NCI-H524 treated with DMSO at 0.1 percent for 48 hours (cell line): ENCODE results near the gene GRIK5.

ENCODE experiments used
- DNase-seq: peaks from one replicate; lab custom pipeline; 2025; lab: John Stamatoyannopoulos, UW

The GRIK5 gene

DNA sequence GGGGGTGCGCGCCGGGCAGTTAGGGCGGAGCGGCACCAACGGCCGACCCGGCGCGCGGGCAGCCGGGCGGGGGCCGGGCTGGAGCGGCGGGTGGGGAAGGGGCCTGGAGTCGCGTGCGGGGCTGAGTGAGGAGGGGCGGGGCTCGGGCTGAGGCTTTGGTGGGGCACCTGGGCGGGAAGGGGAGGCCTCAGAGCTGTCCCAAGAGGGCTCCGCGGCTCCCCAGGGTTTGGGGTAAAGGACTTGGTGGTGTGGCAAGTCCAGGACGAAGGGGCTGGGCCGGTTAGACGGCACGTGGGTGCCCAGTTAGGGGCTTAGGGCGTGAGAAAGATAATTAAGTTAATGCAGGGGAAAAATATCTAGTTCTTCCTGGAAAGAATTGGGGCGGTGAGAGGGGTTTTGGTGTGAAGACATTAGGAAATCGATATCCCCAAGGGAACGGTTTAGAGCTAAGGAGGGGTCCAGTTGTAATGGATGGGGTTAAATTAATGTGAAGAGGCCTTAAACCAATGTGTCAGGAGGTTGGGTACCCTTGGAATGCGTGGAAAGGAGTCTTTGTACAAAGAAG, 6.5 kb upstream of the GRIK5 start:
- peak; percentile 16 for DNase-seq

DNA sequence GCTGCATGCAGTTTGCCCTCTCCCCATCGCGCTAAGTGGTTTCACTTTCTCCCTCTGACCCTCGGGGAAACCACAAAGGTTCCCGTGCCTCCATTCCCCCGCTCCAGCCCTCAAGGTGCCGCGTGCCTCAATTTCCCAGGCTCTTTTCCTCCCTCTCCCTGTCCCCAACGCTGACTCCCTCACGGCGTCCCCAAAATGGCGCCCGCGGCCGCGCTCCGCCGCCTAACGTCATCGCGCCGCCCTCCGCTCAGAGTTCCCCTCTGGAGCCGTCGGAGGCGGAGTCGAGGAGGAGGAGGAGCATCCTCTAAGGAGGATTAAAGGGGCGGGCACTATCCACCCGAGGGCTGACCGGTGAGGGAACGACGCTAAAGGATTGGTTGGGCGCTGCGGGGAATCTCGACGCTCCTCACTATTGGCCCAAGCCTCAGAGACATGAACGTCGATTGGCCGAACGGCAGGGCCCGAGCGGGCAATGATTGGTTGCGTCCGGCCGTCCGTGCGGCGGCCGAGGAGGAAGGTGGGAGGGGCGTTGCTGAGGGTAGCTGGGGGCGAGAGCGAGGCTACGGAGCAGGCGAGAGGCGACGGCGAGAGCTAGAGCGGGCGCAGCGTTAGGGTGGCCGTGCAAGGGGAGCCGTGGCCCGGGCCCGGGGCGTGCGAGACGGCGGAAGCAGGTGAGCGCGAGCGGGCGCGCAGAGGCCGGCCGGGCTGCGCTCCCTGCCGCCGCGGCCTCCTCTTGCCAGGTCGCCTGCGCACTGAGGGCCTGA, 5.8 kb upstream of the GRIK5 start, which contains the start of gene ZNF574:
TSS of gene ZNF574 (plus strand) at position 551 of the 764 bp plus-strand sequence. CDS start 2,441 bp downstream, outside the sequence.
- peak; percentile 97 for DNase-seq

DNA sequence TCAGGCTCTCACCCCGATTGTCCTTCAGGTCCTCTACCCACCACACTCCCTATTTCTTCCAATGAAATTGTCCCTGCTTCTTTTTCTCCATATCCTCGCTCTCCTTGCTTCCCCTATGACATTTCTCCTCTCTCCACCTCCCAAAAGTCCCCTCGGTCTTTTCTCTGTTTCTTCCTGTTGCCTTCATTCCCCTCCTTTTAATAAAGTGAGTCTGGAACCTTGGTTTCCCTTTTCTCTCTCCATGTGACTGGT, 5.3 kb upstream of the GRIK5 start:
- no peak for DNase-seq

DNA sequence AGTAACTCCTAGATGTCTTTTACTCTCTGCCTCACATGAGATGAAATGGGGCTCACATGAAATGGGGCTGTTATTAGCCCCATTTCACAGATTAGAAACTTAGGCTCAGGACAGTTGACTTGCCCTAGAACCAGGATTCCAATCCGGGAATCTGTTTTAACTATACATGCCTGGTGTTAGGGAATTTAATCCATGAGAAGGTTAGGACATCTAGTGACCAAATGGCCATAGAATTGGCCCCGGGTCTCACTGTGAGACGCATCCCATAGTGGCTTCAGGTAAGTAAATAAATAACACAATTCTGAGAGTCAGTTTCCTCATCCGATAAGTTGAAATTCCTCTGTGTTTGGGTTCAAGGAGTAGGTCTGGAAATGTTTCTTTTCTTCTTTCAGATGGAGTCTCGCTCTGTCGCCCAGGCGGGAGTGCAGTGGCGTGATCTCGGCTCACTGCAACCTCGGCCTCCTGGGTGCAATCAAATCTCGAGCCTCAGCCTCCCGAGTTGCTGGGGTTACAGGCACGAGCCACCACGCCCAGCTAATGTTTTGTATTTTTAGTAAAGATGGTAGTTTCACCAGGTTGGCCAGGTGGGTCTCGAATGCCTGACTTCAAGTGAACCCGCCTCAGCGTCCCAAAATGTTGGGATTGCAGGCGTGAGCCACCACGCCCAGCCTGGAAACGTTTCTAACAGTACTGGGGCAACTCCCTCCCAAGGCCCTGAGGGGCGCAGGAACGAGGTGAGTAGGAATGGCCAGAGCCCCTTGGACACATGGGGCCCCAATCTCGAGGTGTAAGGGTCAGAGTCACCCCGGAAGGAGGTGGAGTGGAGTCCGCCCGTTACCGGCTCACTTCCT, 4.7 kb upstream of the GRIK5 start:
- DNase-seq, result no peak

DNA sequence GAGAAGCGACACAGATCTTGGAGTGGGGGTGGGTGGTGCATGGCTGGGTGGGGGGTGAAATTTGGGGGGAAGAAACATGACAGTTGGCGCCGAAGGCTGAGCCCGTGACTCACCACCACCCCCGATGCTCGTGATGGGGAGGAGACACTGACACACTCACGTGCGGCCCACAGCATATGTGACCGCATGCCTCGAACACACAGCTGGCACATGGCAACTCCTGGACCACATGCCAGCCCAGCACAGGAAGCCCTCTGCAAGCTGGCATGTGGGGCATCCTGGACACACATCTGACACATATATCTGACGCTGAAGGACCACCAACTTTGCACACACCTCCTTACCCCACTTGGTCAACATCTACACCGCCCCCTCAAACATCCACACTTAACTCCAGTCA, 1.2 kb upstream of the GRIK5 start:
- no peak for DNase-seq

DNA sequence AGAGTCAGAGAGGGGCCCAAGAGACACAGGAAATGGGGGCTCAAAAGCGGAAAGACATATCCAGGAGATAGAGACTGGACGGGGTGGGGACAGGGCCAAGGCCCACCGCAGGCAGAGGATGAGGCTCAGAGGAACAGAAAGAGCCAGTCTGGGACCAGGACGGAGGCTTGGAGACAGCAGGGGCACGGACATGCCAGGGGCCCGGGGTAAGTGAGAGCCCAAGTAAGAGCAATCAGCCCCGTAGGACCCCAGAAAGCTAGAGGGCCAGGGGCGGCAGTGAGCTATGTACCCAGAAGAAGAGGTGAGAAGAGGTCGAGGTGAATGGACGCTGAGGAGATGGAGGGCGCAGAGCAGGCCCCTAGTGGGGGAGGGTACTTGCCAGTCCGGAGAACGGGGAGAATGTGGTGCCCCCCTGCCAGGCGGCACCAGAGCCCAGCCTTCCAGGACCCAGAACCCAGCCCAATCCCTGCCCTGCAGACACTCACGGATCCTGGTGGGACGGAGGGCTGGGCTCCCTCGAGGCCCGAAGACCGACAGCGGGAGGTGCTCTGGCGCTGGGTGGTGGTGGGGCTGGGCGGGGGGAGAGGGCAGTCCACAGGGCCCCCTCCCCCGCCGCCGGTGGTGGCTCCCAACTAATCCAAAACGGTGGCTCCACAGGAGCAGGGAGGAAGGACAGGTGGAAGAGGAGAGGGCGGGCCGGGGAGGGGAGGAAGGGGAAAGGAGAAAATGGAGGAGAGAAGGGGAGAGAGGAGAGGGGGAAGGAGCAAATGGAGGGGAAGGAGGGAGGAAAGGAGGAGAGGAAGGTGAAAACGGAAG, 1.0 kb downstream of the GRIK5 start:
- no peak for DNase-seq

DNA sequence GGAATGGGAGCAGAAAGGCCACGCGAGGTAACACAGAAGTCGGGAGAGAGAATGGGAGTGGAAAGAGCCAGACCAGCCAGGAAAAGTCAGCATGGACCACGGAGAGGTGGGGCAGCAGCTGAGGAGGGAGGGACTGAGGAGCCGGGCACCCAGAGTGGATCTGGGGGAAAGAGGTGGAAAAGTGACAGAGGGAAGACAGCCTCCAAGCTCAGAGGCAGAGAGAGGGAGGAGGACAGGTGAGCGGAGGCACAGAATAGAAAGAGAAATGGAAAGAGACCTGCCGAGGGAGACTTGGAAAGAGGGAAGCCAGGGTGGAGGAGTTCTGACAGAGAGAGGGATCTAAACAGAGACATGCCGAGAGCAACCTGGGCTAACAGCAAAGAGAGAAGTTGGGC, 1.6 kb downstream of the GRIK5 start:
- no peak for DNase-seq

DNA sequence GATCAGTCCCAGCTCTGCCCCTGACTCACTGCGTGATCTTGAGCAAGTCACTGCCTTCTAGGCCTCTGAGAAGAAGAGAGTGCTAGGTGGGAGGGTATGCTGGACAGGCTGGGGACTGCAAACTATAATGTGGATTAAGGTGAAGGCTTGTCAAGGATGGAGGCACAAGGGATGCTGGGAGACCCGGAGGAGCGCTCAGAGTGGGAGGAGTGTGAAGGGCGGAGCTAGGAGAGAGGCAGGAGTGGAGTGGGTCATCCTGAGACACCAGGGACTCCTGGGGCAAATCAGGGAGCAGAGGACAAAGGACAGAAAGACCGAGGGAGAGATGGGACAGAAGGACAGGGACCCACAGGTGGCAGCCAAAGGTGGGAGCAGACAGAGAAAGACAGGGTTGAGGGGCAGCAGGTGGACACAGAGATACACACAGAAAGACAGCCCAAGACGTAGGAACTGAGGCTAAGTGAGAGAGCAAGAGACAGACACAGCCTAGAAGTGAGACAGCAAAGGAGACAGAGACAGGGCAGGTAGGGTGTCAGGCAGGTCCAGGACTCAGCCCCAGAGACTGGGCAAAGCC, 2.6 kb downstream of the GRIK5 start:
- no peak for DNase-seq

DNA sequence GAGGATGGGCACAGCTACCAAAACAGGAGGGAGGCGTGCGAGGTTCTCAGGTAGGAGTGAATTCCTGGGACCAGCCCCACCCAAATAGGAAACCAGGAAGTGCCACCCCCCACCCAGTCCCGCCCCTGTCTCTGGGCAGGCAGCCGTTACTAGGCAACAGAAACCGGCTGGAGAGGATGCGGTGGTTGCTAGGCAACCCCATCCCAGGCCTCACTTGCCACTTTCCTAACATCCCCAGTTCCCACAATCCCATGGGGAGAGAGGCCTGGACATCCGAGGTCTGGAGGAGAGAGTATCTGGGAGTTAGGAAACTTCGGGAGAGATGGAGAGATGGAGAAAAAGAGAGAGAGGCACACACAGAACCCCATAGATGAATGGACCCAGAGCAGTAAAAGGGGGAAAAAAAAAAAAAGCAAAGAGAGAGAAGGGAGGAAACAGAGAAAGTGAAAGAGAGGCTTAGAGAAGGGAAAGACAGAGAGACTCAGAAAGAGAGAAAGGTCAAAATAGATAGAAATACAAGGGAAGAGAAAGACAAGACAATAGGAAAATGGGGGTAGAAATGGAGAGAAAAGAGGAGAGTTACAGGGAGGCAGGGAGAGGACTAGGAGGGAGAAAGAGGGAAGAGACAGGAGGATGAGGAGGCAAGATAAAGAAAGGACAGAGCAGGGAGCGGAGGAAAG, 3.8 kb downstream of the GRIK5 start:
- peak; percentile 25 for DNase-seq

DNA sequence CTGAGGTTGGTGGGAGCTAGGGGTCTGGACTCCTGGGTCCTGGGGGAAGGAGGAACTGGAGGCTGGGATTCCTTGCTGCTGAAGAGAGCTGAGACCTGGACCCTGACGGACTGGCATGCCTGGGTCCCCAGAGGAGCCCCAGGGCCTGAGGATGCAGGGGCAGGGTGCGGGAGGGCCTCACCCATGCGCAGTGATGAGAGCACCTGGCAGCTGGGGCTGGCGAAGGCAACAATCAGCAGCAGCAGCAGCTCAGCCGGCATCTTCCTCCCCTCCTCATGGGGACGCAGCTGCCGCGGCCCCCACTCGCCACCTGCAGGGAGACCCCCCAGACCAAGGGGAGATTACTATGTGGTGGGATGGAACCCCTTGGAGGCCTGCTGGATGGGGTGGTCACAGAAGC, 4.5 kb downstream of the GRIK5 start:
- DNase-seq, result no peak

DNA sequence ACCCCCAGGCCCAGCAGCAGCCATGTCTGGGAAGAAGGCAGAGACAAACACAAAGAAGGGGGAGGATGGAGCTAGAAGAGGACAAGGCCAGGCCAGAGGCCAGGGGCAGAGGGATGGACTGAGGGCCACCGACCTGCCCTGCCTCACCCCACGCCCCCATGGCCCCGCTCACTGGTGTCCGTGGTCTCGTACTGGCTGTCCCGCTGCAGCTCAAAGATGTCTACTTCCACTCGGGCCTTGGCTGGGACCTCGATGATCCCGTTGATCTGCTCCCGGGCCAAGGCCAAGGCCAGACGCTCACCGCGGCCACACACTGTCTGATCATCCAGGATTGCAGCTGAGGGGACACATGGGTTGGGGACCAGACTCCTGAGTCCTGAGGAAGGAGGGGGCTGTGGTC, 5.0 kb downstream of the GRIK5 start:
- DNase-seq, result no peak

DNA sequence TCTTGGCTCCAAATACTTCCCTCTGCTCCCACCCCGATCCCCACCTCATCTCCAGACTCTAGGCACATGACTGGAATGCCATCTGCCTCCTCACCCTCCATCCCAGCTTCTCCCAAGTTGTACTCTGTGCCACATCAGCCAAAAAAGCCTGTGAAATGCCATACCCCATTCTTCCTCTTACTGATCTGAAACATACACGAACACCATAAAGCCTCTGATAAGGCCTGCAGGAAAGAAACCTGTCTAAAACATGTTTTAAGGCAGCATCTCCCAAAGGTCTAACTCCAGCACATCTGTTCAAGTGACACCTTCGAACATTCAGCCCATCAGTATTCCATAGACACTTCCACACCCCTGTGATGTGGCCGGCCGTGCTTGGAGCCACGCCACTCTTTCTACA, 5.6 kb downstream of the GRIK5 start:
- DNase-seq, result no peak

DNA sequence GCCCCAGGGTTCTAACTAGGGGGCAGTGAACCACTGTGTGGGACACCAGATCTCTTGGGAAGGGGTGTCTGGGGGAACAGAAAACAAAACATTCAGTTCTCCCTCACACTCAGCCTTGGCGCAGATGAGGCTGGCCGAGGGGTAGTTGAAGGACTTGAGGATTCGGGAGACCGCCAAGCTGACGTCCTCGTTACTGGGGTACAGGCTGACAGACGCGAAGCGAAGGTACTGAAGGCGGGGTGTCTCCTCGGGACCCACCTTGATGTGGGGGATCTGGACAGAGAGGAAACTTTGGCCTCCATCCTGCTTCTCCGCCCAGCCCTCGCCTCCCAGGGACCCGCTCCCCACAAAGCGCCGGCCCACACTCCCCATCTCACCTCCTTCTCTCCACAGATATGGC, 7.6 kb downstream of the GRIK5 start:
- no peak for DNase-seq

DNA sequence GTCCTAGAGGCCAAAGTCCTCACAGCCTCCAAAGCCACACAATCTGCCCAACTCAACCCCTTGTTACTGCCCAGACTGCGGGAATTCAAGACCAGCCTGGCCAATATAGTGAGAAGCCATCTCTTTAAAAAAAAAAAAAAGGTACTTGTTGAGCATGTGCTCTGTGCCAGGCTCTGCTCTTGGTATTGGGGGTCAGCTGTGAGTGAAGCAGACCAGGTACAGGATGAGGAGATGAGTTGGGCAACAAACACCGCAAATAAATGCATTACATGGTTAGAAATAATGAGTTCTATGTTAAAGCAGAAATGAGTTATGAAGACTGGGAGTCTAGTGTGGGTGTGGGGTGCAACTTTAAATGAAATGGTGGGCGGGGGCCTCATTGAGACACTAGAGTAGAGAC, 9.9 kb downstream of the GRIK5 start:
- no peak for DNase-seq

DNA sequence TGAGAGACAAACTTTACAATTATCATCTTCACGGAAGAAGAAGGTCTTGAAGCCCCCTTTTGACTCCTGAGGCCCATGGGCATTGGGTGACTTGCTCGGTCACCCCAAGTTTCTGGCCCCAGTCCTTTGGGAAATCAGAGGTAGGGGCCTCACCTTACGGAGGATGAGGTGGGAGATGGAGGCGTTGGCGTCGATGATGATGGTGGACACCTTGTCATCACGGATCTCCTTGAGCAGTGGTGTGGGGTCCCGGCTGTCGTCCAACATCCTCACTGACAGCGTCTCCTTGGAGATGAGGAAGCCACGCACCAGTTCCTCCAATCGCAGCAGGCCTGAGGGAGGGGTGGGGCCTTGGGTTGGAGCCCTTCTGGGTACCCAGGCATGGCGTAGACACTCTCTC, 10.8 kb downstream of the GRIK5 start:
- no peak for DNase-seq

DNA sequence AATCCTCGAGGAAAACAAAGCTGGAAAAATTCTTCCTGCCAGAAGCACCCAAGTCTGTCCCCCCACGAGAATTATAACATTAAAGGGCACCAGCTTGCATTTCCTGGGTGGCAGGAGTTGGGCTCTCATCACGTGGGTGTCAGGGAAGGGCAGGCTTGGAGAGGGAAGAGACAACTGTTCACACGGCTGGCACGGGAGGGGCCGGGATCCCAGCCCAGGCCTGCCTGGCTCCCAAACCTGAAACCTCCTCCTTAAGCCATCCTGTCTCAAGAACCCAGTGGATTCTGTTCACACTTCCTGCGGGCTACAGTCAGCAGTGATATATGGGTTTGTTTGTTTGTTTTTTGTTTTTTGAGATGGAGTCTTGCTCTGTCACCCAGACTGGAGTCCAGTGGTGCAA, 12.2 kb downstream of the GRIK5 start:
- DNase-seq, result peak; percentile 18

DNA sequence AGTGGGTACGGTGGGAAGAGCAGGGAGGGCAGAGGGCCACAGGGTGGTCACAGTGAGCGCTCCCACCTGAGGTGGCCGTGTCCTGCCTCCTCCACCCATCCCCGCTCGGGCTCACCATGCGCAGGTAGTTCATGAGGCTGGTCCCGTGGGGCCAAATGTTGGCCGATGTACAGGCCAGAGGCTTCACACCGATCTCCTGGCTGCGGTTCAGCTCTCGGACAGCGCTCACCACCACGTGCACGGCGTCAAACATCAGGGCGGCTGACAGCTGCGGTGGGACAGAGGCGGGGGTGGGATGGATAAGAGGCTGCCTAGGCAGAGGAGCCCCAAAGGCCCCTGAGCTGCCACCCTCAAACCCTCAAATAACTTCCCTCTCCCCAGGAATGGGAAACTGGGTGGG, 15.8 kb downstream of the GRIK5 start:
- DNase-seq, result no peak

DNA sequence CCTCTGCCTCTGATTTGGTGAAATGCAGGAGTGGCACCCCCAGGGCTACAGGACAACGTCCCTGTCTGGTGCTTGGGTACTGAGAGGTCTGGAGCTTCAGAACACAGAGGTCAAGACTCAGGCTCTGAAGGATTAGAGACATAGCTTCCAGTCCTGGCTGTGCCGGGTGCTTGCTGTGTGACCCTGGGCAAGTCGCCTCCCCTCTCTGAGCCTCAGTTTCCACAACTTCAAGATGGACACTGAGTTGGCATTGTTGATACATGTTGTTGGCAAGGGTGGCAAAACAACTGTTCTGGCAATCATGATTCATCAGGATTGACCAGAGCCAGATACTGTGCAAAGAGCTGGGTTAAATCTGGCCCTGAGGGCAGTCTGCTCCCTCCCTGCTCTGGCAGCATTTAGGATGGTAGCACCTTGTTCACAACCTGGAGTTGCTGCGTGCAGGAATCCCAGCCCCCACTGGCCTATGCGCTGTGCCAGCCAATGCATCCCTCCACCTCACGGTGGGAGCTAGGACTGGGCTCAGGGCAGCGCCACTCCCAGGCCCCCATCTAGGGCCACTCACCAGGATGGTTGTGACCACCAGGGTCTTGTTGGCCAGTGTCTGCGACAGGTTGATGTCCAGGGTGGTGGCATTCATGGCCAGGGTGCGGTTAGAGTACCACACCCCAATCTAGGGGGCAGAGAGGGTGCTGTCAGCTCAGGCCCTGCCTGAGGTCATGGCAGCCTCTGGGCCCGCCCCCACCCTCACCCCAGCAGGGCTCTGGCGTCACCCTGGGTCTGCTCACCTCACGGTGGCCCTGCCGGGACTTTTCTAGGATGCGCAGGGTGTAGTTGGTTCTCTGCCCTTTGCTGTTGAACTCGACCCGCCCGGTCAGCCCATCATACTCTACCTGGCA, 16.7 kb downstream of the GRIK5 start:
- no peak for DNase-seq

DNA sequence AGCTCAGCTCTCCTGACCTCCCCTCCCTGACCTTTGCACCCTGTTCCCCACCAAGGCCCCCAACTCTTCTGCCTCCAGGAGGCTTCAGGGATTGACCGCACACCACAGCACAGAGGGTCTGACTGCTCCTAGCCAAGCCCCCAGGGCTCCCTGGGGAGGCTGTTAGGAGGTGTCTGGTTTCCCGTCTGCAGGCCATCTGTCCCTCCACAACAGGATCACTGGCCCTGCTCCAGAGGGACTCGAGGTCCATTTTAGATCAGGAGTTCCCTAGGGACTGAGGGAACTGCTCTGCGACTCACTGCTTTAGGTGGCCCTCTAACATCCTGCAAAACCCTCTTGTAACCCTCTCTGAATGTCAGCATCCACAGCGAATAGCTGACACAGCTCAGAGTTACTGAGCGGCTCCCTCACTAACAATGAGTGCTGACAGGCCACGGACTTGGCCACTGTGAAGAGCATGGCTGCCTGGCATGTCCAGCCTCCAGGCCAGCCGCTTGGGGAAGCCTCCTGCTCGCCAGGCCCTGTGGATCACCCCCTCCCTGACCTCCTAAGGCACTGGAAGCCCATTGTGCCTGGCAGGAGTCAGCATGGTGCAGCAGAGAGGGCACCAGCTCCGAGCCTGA, 17.7 kb downstream of the GRIK5 start:
- DNase-seq, result peak; percentile 95
